WERI-Rb-1 (cell line): ENCODE data around the gene DDC.
"Not testable (repeated sequence)": the region's sequence is repeated elsewhere in the genome, so short reads cannot be mapped to it uniquely, and the experiment has no call there.

Experiments
- DNase-seq: peaks from one replicate; pipeline ENCODE4 v3.0.0-alpha.2; 2020
- H3K27ac ChIP-seq: fragments of 250-450 bp; sonication (Bioruptor Pico); 2 replicates; pipeline ENCODE4 v1.5.1; 2020; ENCODE audit warnings: mild to moderate bottlenecking, moderate library complexity
- H3K27me3 ChIP-seq: fragments of 250-450 bp; sonication (Bioruptor Pico); 2 replicates; pipeline ENCODE4 v1.5.1; 2021; ENCODE audit warnings: mild to moderate bottlenecking, low read depth, moderate library complexity; ENCODE audit not compliant: insufficient read depth, severe bottlenecking
- H3K36me3 ChIP-seq: fragments of 250-450 bp; sonication (Bioruptor Pico); 2 replicates; pipeline ENCODE4 v1.5.1; 2020; ENCODE audit warnings: mild to moderate bottlenecking, moderate library complexity
- H3K4me3 ChIP-seq: 2 replicates; pipeline ENCODE4 v1.5.1; 2011; ENCODE audit warnings: low read depth, mild to moderate bottlenecking, control low read depth, low read length
- H3K9me3 ChIP-seq: fragments of 250-450 bp; sonication (Bioruptor Pico); 2 replicates; pipeline ENCODE4 v1.5.1; 2021; ENCODE audit warnings: mild to moderate bottlenecking, moderate library complexity; ENCODE audit not compliant: severe bottlenecking
- CTCF ChIP-seq: IDR thresholded peaks from 2 replicates; pipeline ENCODE4 v1.5.1; 2011; ENCODE audit warnings: low read depth, mild to moderate bottlenecking, control low read depth, inconsistent platforms, low read length

Gene DDC

GRCh38 chr7:50462361-50462760 lies 102.8 kb downstream of the DDC start:
- no peak for DNase-seq
- Histone ChIP-seq H3K9me3 (no peaks in the 10 kb centered on the region), H3K27me3 (no peaks in the 10 kb centered on the region), H3K36me3 (no peaks in the 10 kb centered on the region), H3K4me3 (no peak overlapping the region), H3K27ac (no peak overlapping the region)
- no peak for TF ChIP-seq CTCF

- Histone ChIP-seq H3K4me3 (no peak overlapping the region), H3K27me3 (no peaks in the 10 kb centered on the region), H3K27ac (no peak overlapping the region), H3K9me3 (no peaks in the 10 kb centered on the region), H3K36me3 (no peaks in the 10 kb centered on the region)
- DNase-seq = no peak
- no peak for TF ChIP-seq CTCF
Measured at GRCh38 chr7:50461695-50462094, 103.5 kb downstream of the DDC start.

- H3K4me3 ChIP-seq, H3K27me3 ChIP-seq, H3K9me3 ChIP-seq, DNase-seq, H3K27ac ChIP-seq, H3K36me3 ChIP-seq: not testable (repeated sequence)
Measured at GRCh38 chr7:50459183-50459582, 106.0 kb downstream of the DDC start.

- H3K9me3 ChIP-seq, H3K27ac ChIP-seq, DNase-seq, H3K36me3 ChIP-seq, H3K4me3 ChIP-seq, H3K27me3 ChIP-seq: not testable (repeated sequence)
Measured at GRCh38 chr7:50458651-50459050, 106.6 kb downstream of the DDC start.

- H3K36me3 ChIP-seq = no peaks in the 10 kb centered on the region
- no peak for DNase-seq
- TF ChIP-seq CTCF = no peak
- H3K9me3 ChIP-seq = no peaks in the 10 kb centered on the region
- H3K4me3 ChIP-seq = no peak overlapping the region
- no peaks in the 10 kb centered on the region for H3K27me3 ChIP-seq
- H3K27ac ChIP-seq = no peak overlapping the region
Measured at GRCh38 chr7:50456371-50457123, 108.7 kb downstream of the DDC start.

GRCh38 chr7:50455658-50456057 lies 109.5 kb downstream of the DDC start:
- no peak for TF ChIP-seq CTCF
- Histone ChIP-seq H3K36me3 (no peaks in the 10 kb centered on the region), H3K27me3 (no peaks in the 10 kb centered on the region), H3K4me3 (no peak overlapping the region), H3K9me3 (peaks cover 2% of the 10 kb centered on the region), H3K27ac (no peak overlapping the region)
- DNase-seq = no peak

GRCh38 chr7:50454968-50455367 lies 110.2 kb downstream of the DDC start:
- H3K9me3 ChIP-seq = peaks cover 7% of the 10 kb centered on the region
- no peaks in the 10 kb centered on the region for H3K27me3 ChIP-seq
- DNase-seq = no peak
- no peak overlapping the region for H3K4me3 ChIP-seq
- no peaks in the 10 kb centered on the region for H3K36me3 ChIP-seq
- H3K27ac ChIP-seq = no peak overlapping the region
- no peak for TF ChIP-seq CTCF
